MG63 (cell line): ENCODE measurements around the gene GNE. TPM values are rescaled to one million over a fixed set of nuclear protein-coding genes. Genes with fewer than 3 reads are reported as not detected.

ENCODE experiments used
- DNase-seq: peaks from one replicate; pipeline ENCODE4 v3.0.0-alpha.2; 2020
- H3K27me3 ChIP-seq: fragments of 250-450 bp; sonication (Bioruptor Pico); 2 replicates; pipeline ENCODE4 v1.5.1; 2020; ENCODE audit warnings: mild to moderate bottlenecking, moderate library complexity
- H3K36me3 ChIP-seq: fragments of 250-450 bp; sonication (Bioruptor Pico); 2 replicates; pipeline ENCODE4 v1.5.1; 2020; ENCODE audit warnings: mild to moderate bottlenecking, moderate library complexity
- H3K4me3 ChIP-seq: fragments of 250-450 bp; sonication (Bioruptor Pico); 2 replicates; pipeline ENCODE4 v1.5.1; 2020; ENCODE audit warnings: mild to moderate bottlenecking, moderate library complexity
- H3K9me3 ChIP-seq: fragments of 250-450 bp; sonication (Bioruptor Pico); 2 replicates; pipeline ENCODE4 v1.5.1; 2020; ENCODE audit warnings: mild to moderate bottlenecking, moderate library complexity
- total RNA-seq: library from RNA; depleted of rRNA; stranded (reverse); fragments of >200 nt; shearing (Covaris generic); gene quantifications from 2 replicates; pipeline ENCODE4 v1.2.3, GENCODE V29; 2014; ENCODE audit warnings: low replicate concordance; rRNA removed

GNE gene
- total RNA-seq, 1 experiment from 2014 or later: 34.0 TPM

GRCh38 chr9:36165826-36166167 is 92.5 kb downstream of the GNE start:
- H3K27me3 ChIP-seq: no peaks in the 10 kb centered on the region
- H3K4me3 ChIP-seq: no peak overlapping the region
- H3K36me3 ChIP-seq: no peaks in the 10 kb centered on the region
- no peak for DNase-seq
- peaks cover 3% of the 10 kb centered on the region; the same call in 1 of the 2 replicates for H3K9me3 ChIP-seq

- DNase-seq: no peak
- Histone ChIP-seq H3K27me3 (no peaks in the 10 kb centered on the region), H3K9me3 (peaks cover 3% of the 10 kb centered on the region; the same call in 1 of the 2 replicates), H3K4me3 (no peak overlapping the region), H3K36me3 (no peaks in the 10 kb centered on the region)
Measured at GRCh38 chr9:36164989-36165388, 93.3 kb downstream of the GNE start.

Other genes with a start within 250 kb of the GNE start
- 33.8 and 36.1 TPM in 2 replicates for gene RECK, start 221.5 kb downstream of the GNE start, total RNA-seq
- gene GLIPR2, start 121.7 kb downstream of the GNE start, total RNA-seq: 17.1 and 20.3 TPM in 2 replicates
- 0.36 TPM in 1 of 2 replicates, not detected in the other for gene CCIN, start 89.1 kb downstream of the GNE start, total RNA-seq
- 1,843 and 1,874 TPM in 2 replicates for gene CLTA, start 67.5 kb downstream of the GNE start, total RNA-seq
- gene RNF38, start 141.8 kb upstream of the GNE start, total RNA-seq: 11.0 and 13.3 TPM in 2 replicates